Epithelial cell of esophagus (primary cell): ENCODE data around the gene APP.
A peak's percentile ranks its signal among the peaks of the same experiment; 100 is the strongest.

Experiments
- DNase-seq: peaks from one replicate; pipeline ENCODE4 v3.0.0; 2010; ENCODE audit warnings: low read depth
- H3K4me3 ChIP-seq: 2 replicates; pipeline ENCODE4 v1.5.1; 2011; ENCODE audit warnings: mild to moderate bottlenecking, low read length, control low read depth
- CTCF ChIP-seq: IDR thresholded peaks from 2 replicates; pipeline ENCODE4 v1.5.1; 2011; ENCODE audit warnings: low read depth, mild to moderate bottlenecking, low read length, control low read depth, inconsistent platforms; ENCODE audit not compliant: insufficient read depth; ENCODE audit errors: missing control alignments

APP gene

DNA sequence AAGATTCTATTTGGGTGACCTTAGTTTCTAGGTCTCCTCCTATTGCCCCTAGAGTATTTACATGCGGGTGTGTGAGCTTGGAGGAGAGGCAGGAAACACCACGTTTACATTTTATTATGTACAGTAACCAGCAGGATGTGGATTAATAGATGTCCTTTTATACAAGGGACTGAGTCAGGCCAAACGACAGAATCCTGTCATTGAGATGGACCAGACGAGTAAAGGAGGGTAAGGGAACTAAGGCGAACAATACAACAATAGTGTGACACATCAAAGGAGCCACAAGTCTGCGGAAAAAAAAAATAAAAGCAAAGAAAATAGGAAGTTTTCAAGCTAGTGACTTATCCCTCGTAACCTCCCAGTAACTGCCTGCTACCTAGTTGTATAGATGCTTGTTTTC lies 284.7 kb downstream of the APP start:
- H3K4me3 ChIP-seq: no peak overlapping the region
- no peak for DNase-seq
- no peak for TF ChIP-seq CTCF

DNA sequence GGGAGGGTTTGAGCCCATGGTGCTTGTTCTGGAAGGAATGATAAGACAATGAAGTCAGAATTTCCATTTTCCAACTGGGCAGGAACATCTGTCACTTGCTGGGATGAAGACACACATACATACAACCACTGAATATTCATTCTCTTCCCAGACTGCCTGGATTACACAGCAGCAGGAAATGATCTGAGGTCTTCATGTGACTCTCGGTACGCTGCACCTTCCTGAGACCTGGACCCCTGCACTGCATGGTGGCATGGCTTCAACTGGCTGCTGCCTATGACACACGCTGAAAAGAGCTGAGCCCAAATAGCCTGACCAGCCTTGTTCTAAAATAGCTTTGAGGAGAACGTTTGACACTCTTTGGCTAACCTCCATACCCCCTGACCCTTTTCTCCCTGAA lies 285.2 kb downstream of the APP start:
- TF ChIP-seq CTCF: no peak
- H3K4me3 ChIP-seq: no peak overlapping the region
- DNase-seq: no peak

GRCh38 chr21:25884311-25884710 lies 286.3 kb downstream of the APP start:
- no peak for DNase-seq
- TF ChIP-seq CTCF: no peak
- H3K4me3 ChIP-seq: no peak overlapping the region

GRCh38 chr21:25881524-25882376 lies 288.8 kb downstream of the APP start:
- H3K4me3 ChIP-seq: no peak overlapping the region
- peak; percentile 96 for TF ChIP-seq CTCF
- DNase-seq: peak; percentile 62

GRCh38 chr21:25879203-25879602 lies 291.4 kb downstream of the APP start:
- no peak for TF ChIP-seq CTCF
- no peak overlapping the region for H3K4me3 ChIP-seq
- no peak for DNase-seq

- TF ChIP-seq CTCF: no peak
- no peak overlapping the region for H3K4me3 ChIP-seq
- peak; percentile 42 for DNase-seq
These were observed 292.2 kb downstream of the APP start for GRCh38 chr21:25878344-25878743.

DNA sequence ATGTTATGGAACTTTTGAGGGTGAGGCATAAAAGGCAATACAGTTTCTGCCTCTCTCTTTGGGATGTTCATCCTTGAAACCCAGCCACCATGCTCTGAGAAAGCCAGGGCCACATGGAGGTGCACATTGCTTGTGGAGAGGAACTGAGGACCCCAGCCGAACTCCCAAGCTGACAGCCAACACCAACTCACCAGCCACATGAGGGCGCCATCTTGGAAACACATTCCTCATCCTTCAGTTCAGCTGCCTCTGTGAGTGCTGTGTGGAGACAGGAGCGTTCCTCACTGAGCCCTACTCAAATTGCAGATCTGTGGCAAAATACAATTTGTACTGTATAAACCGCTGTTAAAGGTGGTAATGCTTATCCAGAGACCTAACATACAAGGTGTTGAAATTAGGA lies 298.3 kb downstream of the APP start:
- no peak for DNase-seq
- no peak overlapping the region for H3K4me3 ChIP-seq
- TF ChIP-seq CTCF: no peak
